Mesothelial cell of epicardium (in vitro differentiated cells): ENCODE data around the gene C3orf38. TPM values are rescaled to one million over a fixed set of nuclear protein-coding genes. Genes with fewer than 3 reads are reported as not detected.
"Not testable (repeated sequence)": the region's sequence is repeated elsewhere in the genome, so short reads cannot be mapped to it uniquely, and the experiment has no call there.

Experiments used
- DNase-seq, 2 experiments: peaks; one replicate each; pipeline ENCODE4 v3.0.0; 2021; ENCODE audit warnings: low spot score in 2 of 2; ENCODE audit not compliant: unreplicated experiment in 2 of 2
- H3K27ac Mint-ChIP-seq: 2 replicates; pipeline ENCODE4 v1.8.0; 2021; ENCODE audit warnings: mixed read lengths
- H3K27me3 Mint-ChIP-seq: 2 replicates; pipeline ENCODE4 v1.8.0; 2021; ENCODE audit warnings: low read depth, mixed read lengths
- H3K36me3 Mint-ChIP-seq: 2 replicates; pipeline ENCODE4 v1.8.0; 2021; ENCODE audit warnings: mixed read lengths
- H3K4me1 Mint-ChIP-seq: 2 replicates; pipeline ENCODE4 v1.8.0; 2021; ENCODE audit warnings: mixed read lengths
- H3K4me3 Mint-ChIP-seq: 2 replicates; pipeline ENCODE4 v1.8.0; 2021; ENCODE audit warnings: mild to moderate bottlenecking, moderate library complexity, mixed read lengths
- H3K9me3 Mint-ChIP-seq: 2 replicates; pipeline ENCODE4 v1.8.0; 2021; ENCODE audit warnings: mixed read lengths
- CTCF ChIP-seq: fragments of 200-600 bp; sonication (generic); IDR thresholded peaks from one replicate; pipeline ENCODE4 v1.5.0; 2021; ENCODE audit warnings: antibody characterized with exemption; ENCODE audit not compliant: unreplicated experiment
- total RNA-seq: library from RNA; stranded (reverse); gene quantifications from 3 replicates; pipeline ENCODE4 v1.2.1, GENCODE V29; 2021

The C3orf38 gene
- total RNA-seq, 1 donor from 2014 or later, result 31.9 TPM

GRCh38 chr3:88114878-88115549 is 34.7 kb upstream of the C3orf38 start:
- Mint-ChIP-seq H3K4me3 (no peak overlapping the region), H3K36me3 (peaks cover 5% of the 10 kb centered on the region), H3K4me1 (no peaks in the 10 kb centered on the region), H3K9me3 (peaks cover 4% of the 10 kb centered on the region), H3K27ac (no peak overlapping the region), H3K27me3 (no peaks in the 10 kb centered on the region)
- TF ChIP-seq CTCF, result no peak
- DNase-seq, result no peak

- Mint-ChIP-seq H3K27ac (no peak overlapping the region), H3K9me3 (peaks cover 4% of the 10 kb centered on the region), H3K4me1 (no peaks in the 10 kb centered on the region), H3K36me3 (peaks cover 5% of the 10 kb centered on the region), H3K4me3 (no peak overlapping the region), H3K27me3 (no peaks in the 10 kb centered on the region)
- no peak for TF ChIP-seq CTCF
- DNase-seq, result no peak
These were observed 32.1 kb upstream of the C3orf38 start for GRCh38 chr3:88117683-88118082.

GRCh38 chr3:88118603-88119002 is 31.2 kb upstream of the C3orf38 start:
- H3K27ac Mint-ChIP-seq, H3K9me3 Mint-ChIP-seq, H3K27me3 Mint-ChIP-seq, H3K36me3 Mint-ChIP-seq, H3K4me1 Mint-ChIP-seq, H3K4me3 Mint-ChIP-seq, DNase-seq: not testable (repeated sequence)

GRCh38 chr3:88123526-88123925 is 26.2 kb upstream of the C3orf38 start:
- DNase-seq, result no peak
- Mint-ChIP-seq H3K36me3 (no peaks in the 10 kb centered on the region), H3K4me3 (no peak overlapping the region), H3K27ac (no peak overlapping the region), H3K27me3 (no peaks in the 10 kb centered on the region), H3K9me3 (no peaks in the 10 kb centered on the region), H3K4me1 (peaks cover 3% of the 10 kb centered on the region)
- TF ChIP-seq CTCF, result no peak

- DNase-seq, result no peak
- H3K27ac Mint-ChIP-seq, result no peak overlapping the region
- H3K4me1 Mint-ChIP-seq, result peaks cover 16% of the 10 kb centered on the region
- no peak overlapping the region for H3K4me3 Mint-ChIP-seq
- TF ChIP-seq CTCF, result no peak
- H3K36me3 Mint-ChIP-seq, result peaks cover 10% of the 10 kb centered on the region
- H3K27me3 Mint-ChIP-seq, result no peaks in the 10 kb centered on the region
- H3K9me3 Mint-ChIP-seq, result no peaks in the 10 kb centered on the region
These were observed 18.1 kb upstream of the C3orf38 start for GRCh38 chr3:88131695-88132094.

- Mint-ChIP-seq H3K36me3 (peaks cover 11% of the 10 kb centered on the region), H3K9me3 (no peaks in the 10 kb centered on the region), H3K4me1 (peaks cover 16% of the 10 kb centered on the region), H3K27ac (peak overlapping the region; percentile 71), H3K4me3 (no peak overlapping the region), H3K27me3 (no peaks in the 10 kb centered on the region)
- no peak for DNase-seq
- TF ChIP-seq CTCF, result no peak
These were observed 16.9 kb upstream of the C3orf38 start for GRCh38 chr3:88132894-88133293.
